Central memory CD8-positive, alpha-beta T cell (primary cell): ENCODE measurements around the gene SMAD5.

ENCODE experiments used
- ATAC-seq: fragments of 150-1000 bp; cut with Tn5 transposase; replicated peaks from 2 replicates; pipeline ENCODE4 v1.10.0; 2022; ENCODE audit warnings: mild to moderate bottlenecking, moderate FRiP score, moderate number of reproducible peaks; ENCODE audit not compliant: poor library complexity, severe bottlenecking; ENCODE audit errors: extremely low read depth
- DNase-seq, 2 donors: peaks; one replicate each; pipeline ENCODE4 v3.0.0; 2021; ENCODE audit warnings: low spot score in 2 of 2
- H3K27ac Mint-ChIP-seq: one replicate; pipeline ENCODE4 v1.8.0; 2022; ENCODE audit warnings: low read depth, mild to moderate bottlenecking, moderate library complexity, mixed read lengths
- H3K27me3 Mint-ChIP-seq: one replicate; pipeline ENCODE4 v1.8.0; 2022; ENCODE audit warnings: mixed read lengths
- H3K36me3 Mint-ChIP-seq: one replicate; pipeline ENCODE4 v1.8.0; 2022; ENCODE audit warnings: mild to moderate bottlenecking, moderate library complexity, mixed read lengths; ENCODE audit not compliant: insufficient read depth
- H3K4me1 Mint-ChIP-seq: one replicate; pipeline ENCODE4 v1.8.0; 2022; ENCODE audit warnings: mixed read lengths
- H3K4me3 Mint-ChIP-seq: one replicate; pipeline ENCODE4 v1.8.0; 2022; ENCODE audit warnings: mild to moderate bottlenecking, moderate library complexity, mixed read lengths
- H3K9me3 Mint-ChIP-seq: one replicate; pipeline ENCODE4 v1.8.0; 2022; ENCODE audit warnings: mixed read lengths

SMAD5 gene

GRCh38 chr5:136147632-136148031 lies 15.0 kb downstream of the SMAD5 start:
- peaks cover 26% of the 10 kb centered on the region for H3K4me1 Mint-ChIP-seq
- no peaks in the 10 kb centered on the region for H3K9me3 Mint-ChIP-seq
- no peaks in the 10 kb centered on the region for H3K27me3 Mint-ChIP-seq
- H3K36me3 Mint-ChIP-seq: peaks cover 3% of the 10 kb centered on the region
- no peak overlapping the region for H3K4me3 Mint-ChIP-seq
- ATAC-seq (no peak), DNase-seq (no peak)
- H3K27ac Mint-ChIP-seq: no peak overlapping the region

GRCh38 chr5:136149891-136150290 lies 17.2 kb downstream of the SMAD5 start:
- no peak overlapping the region for H3K27ac Mint-ChIP-seq
- no peaks in the 10 kb centered on the region for H3K9me3 Mint-ChIP-seq
- H3K27me3 Mint-ChIP-seq: no peaks in the 10 kb centered on the region
- peaks cover 14% of the 10 kb centered on the region for H3K36me3 Mint-ChIP-seq
- no peak for DNase-seq
- no peak for ATAC-seq
- peaks cover 35% of the 10 kb centered on the region for H3K4me1 Mint-ChIP-seq
- H3K4me3 Mint-ChIP-seq: no peak overlapping the region

GRCh38 chr5:136153581-136154236 lies 21.1 kb downstream of the SMAD5 start:
- Mint-ChIP-seq H3K36me3 (peaks cover 14% of the 10 kb centered on the region), H3K27me3 (no peaks in the 10 kb centered on the region), H3K4me1 (peaks cover 30% of the 10 kb centered on the region), H3K27ac (no peak overlapping the region), H3K4me3 (no peak overlapping the region), H3K9me3 (no peaks in the 10 kb centered on the region)
- no peak for ATAC-seq
- no peak for DNase-seq

- H3K4me3 Mint-ChIP-seq: no peak overlapping the region
- ATAC-seq (no peak), DNase-seq (no peak)
- H3K36me3 Mint-ChIP-seq: peaks cover 14% of the 10 kb centered on the region
- H3K27me3 Mint-ChIP-seq: no peaks in the 10 kb centered on the region
- H3K9me3 Mint-ChIP-seq: no peaks in the 10 kb centered on the region
- no peak overlapping the region for H3K27ac Mint-ChIP-seq
- H3K4me1 Mint-ChIP-seq: peaks cover 30% of the 10 kb centered on the region
These were observed 22.4 kb downstream of the SMAD5 start for GRCh38 chr5:136155078-136155477.

GRCh38 chr5:136155761-136156160 lies 23.1 kb downstream of the SMAD5 start:
- peaks cover 14% of the 10 kb centered on the region for H3K36me3 Mint-ChIP-seq
- ATAC-seq: no peak
- DNase-seq: no peak
- no peak overlapping the region for H3K27ac Mint-ChIP-seq
- no peak overlapping the region for H3K4me3 Mint-ChIP-seq
- H3K9me3 Mint-ChIP-seq: no peaks in the 10 kb centered on the region
- H3K4me1 Mint-ChIP-seq: peaks cover 32% of the 10 kb centered on the region
- H3K27me3 Mint-ChIP-seq: no peaks in the 10 kb centered on the region

GRCh38 chr5:136157514-136157913 lies 24.9 kb downstream of the SMAD5 start:
- Mint-ChIP-seq H3K36me3 (peaks cover 14% of the 10 kb centered on the region), H3K27ac (no peak overlapping the region), H3K4me3 (no peak overlapping the region), H3K9me3 (no peaks in the 10 kb centered on the region), H3K4me1 (peaks cover 28% of the 10 kb centered on the region), H3K27me3 (no peaks in the 10 kb centered on the region)
- ATAC-seq: no peak
- DNase-seq: no peak

- Mint-ChIP-seq H3K36me3 (peaks cover 20% of the 10 kb centered on the region), H3K9me3 (no peaks in the 10 kb centered on the region), H3K4me1 (peaks cover 24% of the 10 kb centered on the region), H3K27me3 (no peaks in the 10 kb centered on the region), H3K27ac (no peak overlapping the region), H3K4me3 (no peak overlapping the region)
- no peak for ATAC-seq
- DNase-seq: no peak
These were observed 26.8 kb downstream of the SMAD5 start for GRCh38 chr5:136159457-136159856.

- no peak overlapping the region for H3K4me3 Mint-ChIP-seq
- peaks cover 22% of the 10 kb centered on the region for H3K36me3 Mint-ChIP-seq
- DNase-seq: no peak
- ATAC-seq: no peak
- H3K4me1 Mint-ChIP-seq: peaks cover 9% of the 10 kb centered on the region
- no peaks in the 10 kb centered on the region for H3K27me3 Mint-ChIP-seq
- H3K9me3 Mint-ChIP-seq: no peaks in the 10 kb centered on the region
- no peak overlapping the region for H3K27ac Mint-ChIP-seq
These were observed 29.4 kb downstream of the SMAD5 start for GRCh38 chr5:136162008-136162407.

- no peaks in the 10 kb centered on the region for H3K9me3 Mint-ChIP-seq
- ATAC-seq (no peak), DNase-seq (no peak)
- H3K27me3 Mint-ChIP-seq: no peaks in the 10 kb centered on the region
- H3K4me1 Mint-ChIP-seq: peaks cover 6% of the 10 kb centered on the region
- no peak overlapping the region for H3K4me3 Mint-ChIP-seq
- H3K27ac Mint-ChIP-seq: no peak overlapping the region
- H3K36me3 Mint-ChIP-seq: peaks cover 30% of the 10 kb centered on the region
These were observed 31.6 kb downstream of the SMAD5 start for GRCh38 chr5:136164226-136164625.

- Mint-ChIP-seq H3K36me3 (peaks cover 37% of the 10 kb centered on the region), H3K9me3 (no peaks in the 10 kb centered on the region), H3K4me3 (no peak overlapping the region), H3K27ac (no peak overlapping the region), H3K27me3 (no peaks in the 10 kb centered on the region), H3K4me1 (no peaks in the 10 kb centered on the region)
- DNase-seq: no peak
- ATAC-seq: no peak
These were observed 34.3 kb downstream of the SMAD5 start for GRCh38 chr5:136166909-136167308.

- Mint-ChIP-seq H3K4me3 (no peak overlapping the region), H3K27ac (no peak overlapping the region), H3K9me3 (no peaks in the 10 kb centered on the region), H3K4me1 (no peaks in the 10 kb centered on the region), H3K36me3 (peaks cover 43% of the 10 kb centered on the region), H3K27me3 (no peaks in the 10 kb centered on the region)
- ATAC-seq: no peak
- no peak for DNase-seq
These were observed 36.6 kb downstream of the SMAD5 start for GRCh38 chr5:136169218-136169617.

- ATAC-seq (no peak), DNase-seq (no peak)
- Mint-ChIP-seq H3K27me3 (no peaks in the 10 kb centered on the region), H3K9me3 (no peaks in the 10 kb centered on the region), H3K27ac (no peak overlapping the region), H3K4me3 (no peak overlapping the region), H3K4me1 (no peaks in the 10 kb centered on the region), H3K36me3 (peaks cover 43% of the 10 kb centered on the region)
These were observed 41.5 kb downstream of the SMAD5 start for GRCh38 chr5:136174021-136174659.

GRCh38 chr5:136182618-136183017 lies 50.0 kb downstream of the SMAD5 start:
- no peak for DNase-seq
- Mint-ChIP-seq H3K27ac (no peak overlapping the region), H3K36me3 (peaks cover 19% of the 10 kb centered on the region), H3K4me1 (no peaks in the 10 kb centered on the region), H3K27me3 (no peaks in the 10 kb centered on the region), H3K4me3 (no peak overlapping the region), H3K9me3 (no peaks in the 10 kb centered on the region)
- ATAC-seq: no peak
